DOHH2 (cell line): ENCODE results near the gene PIWIL4.

ENCODE experiments used
- H3F3A ChIP-seq: fragments of 200-600 bp; sonication (generic), shearing (Covaris generic); 2 replicates; pipeline ENCODE4 v1.6.0; 2016; ENCODE audit warnings: antibody characterized with exemption, mild to moderate bottlenecking; ENCODE audit not compliant: control insufficient read depth, insufficient read depth
- H3K27ac ChIP-seq: fragments of 200-600 bp; sonication (generic); 2 replicates; pipeline ENCODE4 v1.5.1; 2014; ENCODE audit warnings: low read depth, mild to moderate bottlenecking, low read length, moderate library complexity
- H3K27me3 ChIP-seq: fragments of 200-600 bp; sonication (generic); 2 replicates; pipeline ENCODE4 v1.6.1; 2014; ENCODE audit warnings: mild to moderate bottlenecking, low read length, mixed read lengths; ENCODE audit not compliant: control insufficient read depth
- H3K36me3 ChIP-seq: fragments of 200-600 bp; sonication (generic); 2 replicates; pipeline ENCODE4 v1.6.1; 2014; ENCODE audit warnings: mild to moderate bottlenecking, low read length, moderate library complexity, mixed read lengths; ENCODE audit not compliant: control insufficient read depth
- H3K4me1 ChIP-seq: fragments of 200-600 bp; sonication (generic); 2 replicates; pipeline ENCODE4 v1.6.1; 2014; ENCODE audit warnings: mild to moderate bottlenecking, low read length, mixed read lengths; ENCODE audit not compliant: control insufficient read depth
- H3K4me2 ChIP-seq: fragments of 200-600 bp; sonication (generic); 2 replicates; pipeline ENCODE4 v1.6.0; 2014; ENCODE audit warnings: mild to moderate bottlenecking, low read length, moderate library complexity
- H3K4me3 ChIP-seq: fragments of 200-600 bp; sonication (generic); 2 replicates; pipeline ENCODE4 v1.5.1; 2014; ENCODE audit warnings: mild to moderate bottlenecking, low read length, mixed read lengths
- H3K79me2 ChIP-seq: fragments of 200-600 bp; sonication (generic); 2 replicates; pipeline ENCODE4 v1.6.1; 2014; ENCODE audit warnings: mild to moderate bottlenecking, low read length, mixed read lengths; ENCODE audit not compliant: control insufficient read depth
- H3K9me2 ChIP-seq: fragments of 200-600 bp; sonication (generic); replicated peaks from 2 replicates; pipeline ENCODE4 v1.6.1; 2014; ENCODE audit warnings: mild to moderate bottlenecking, low read length, mixed read lengths; ENCODE audit not compliant: control insufficient read depth
- H3K9me3 ChIP-seq: fragments of 200-600 bp; sonication (generic); 2 replicates; pipeline ENCODE4 v1.6.1; 2014; ENCODE audit warnings: antibody characterized with exemption, low read length, mixed read lengths; ENCODE audit not compliant: control insufficient read depth, insufficient read depth
- H4K20me1 ChIP-seq: fragments of 200-600 bp; sonication (generic); 2 replicates; pipeline ENCODE4 v1.6.0; 2014; ENCODE audit warnings: low read depth, mild to moderate bottlenecking, antibody characterized with exemption, low read length, moderate library complexity; ENCODE audit not compliant: control insufficient read depth, insufficient read depth
- EZH2phosphoT487 ChIP-seq: fragments of 200-600 bp; sonication (generic); IDR thresholded peaks from 2 replicates; pipeline ENCODE4 v1.6.1; 2017; ENCODE audit warnings: borderline replicate concordance, mild to moderate bottlenecking, antibody characterized with exemption, low read length, moderate library complexity, mixed read lengths
- TF ChIP-seq, protein P1 (sequence below): fragments of 200-600 bp; sonication (generic); IDR thresholded peaks from one replicate; pipeline ENCODE4 v1.5.1; 2014; ENCODE audit warnings: antibody characterized with exemption, mild to moderate bottlenecking, low read depth, low read length; ENCODE audit not compliant: poor library complexity, severe bottlenecking

PIWIL4 gene

DNA sequence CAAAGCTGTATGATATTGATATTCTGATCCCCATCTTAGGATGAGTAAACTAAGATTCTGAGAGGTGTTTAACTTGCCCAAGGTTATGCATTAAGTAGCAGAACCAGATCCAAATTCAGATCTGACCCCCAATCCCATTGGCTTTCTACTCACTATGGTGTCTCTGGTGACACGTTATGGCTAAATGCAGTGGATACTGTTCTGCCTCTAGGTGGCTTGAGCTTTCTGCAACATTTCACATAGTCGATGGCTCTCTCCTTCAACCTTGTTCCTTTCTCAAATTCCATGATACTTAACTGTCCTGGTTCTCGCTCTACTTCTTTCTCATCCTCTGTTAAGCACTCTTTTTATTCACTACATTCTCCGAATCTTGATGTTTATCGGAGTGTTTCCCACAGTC lies 45.5 kb upstream of the PIWIL4 start:
- H3K9me2 ChIP-seq: no peaks in the 10 kb centered on the region
- H3K4me1 ChIP-seq: no peaks in the 10 kb centered on the region
- no peaks in the 10 kb centered on the region for H3K36me3 ChIP-seq
- no peaks in the 10 kb centered on the region for H3K9me3 ChIP-seq
- no peaks in the 10 kb centered on the region for H3F3A ChIP-seq
- H3K27me3 ChIP-seq: peaks cover 2% of the 10 kb centered on the region; the same call in 1 of the 2 replicates
- H3K4me3 ChIP-seq: no peak overlapping the region
- no peaks in the 10 kb centered on the region for H4K20me1 ChIP-seq
- H3K4me2 ChIP-seq: no peak overlapping the region
- H3K27ac ChIP-seq: no peak overlapping the region
- H3K79me2 ChIP-seq: no peaks in the 10 kb centered on the region
- no peak for TF ChIP-seq EZH2phosphoT487
- TF ChIP-seq, protein P1, sequence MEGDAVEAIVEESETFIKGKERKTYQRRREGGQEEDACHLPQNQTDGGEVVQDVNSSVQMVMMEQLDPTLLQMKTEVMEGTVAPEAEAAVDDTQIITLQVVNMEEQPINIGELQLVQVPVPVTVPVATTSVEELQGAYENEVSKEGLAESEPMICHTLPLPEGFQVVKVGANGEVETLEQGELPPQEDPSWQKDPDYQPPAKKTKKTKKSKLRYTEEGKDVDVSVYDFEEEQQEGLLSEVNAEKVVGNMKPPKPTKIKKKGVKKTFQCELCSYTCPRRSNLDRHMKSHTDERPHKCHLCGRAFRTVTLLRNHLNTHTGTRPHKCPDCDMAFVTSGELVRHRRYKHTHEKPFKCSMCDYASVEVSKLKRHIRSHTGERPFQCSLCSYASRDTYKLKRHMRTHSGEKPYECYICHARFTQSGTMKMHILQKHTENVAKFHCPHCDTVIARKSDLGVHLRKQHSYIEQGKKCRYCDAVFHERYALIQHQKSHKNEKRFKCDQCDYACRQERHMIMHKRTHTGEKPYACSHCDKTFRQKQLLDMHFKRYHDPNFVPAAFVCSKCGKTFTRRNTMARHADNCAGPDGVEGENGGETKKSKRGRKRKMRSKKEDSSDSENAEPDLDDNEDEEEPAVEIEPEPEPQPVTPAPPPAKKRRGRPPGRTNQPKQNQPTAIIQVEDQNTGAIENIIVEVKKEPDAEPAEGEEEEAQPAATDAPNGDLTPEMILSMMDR: peak; percentile 32

DNA sequence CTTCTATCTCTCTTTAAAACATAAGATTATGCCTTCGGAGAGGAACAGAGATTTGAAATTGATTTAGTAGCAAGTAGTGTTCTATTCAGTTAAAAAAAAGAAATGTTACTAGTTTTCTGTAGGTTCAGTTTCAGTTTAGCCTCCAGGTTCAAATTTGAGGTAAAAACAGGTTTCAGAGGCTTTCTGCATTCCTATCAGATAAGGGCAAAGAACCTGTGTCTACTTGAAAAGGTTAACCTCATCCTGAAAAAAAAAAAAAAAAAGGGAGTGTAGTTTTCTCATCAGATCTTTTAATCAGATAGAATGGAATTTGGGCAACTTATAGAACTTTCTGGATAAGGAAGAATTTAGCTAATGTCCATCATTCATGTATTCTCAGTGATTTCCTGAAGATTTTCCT lies 42.8 kb upstream of the PIWIL4 start:
- Histone ChIP-seq H3F3A (no peaks in the 10 kb centered on the region), H3K4me3 (no peak overlapping the region), H3K9me3 (no peaks in the 10 kb centered on the region), H3K9me2 (no peaks in the 10 kb centered on the region), H3K4me2 (no peak overlapping the region), H3K27ac (no peak overlapping the region), H3K4me1 (no peaks in the 10 kb centered on the region), H4K20me1 (no peaks in the 10 kb centered on the region), H3K79me2 (no peaks in the 10 kb centered on the region), H3K27me3 (peaks cover 2% of the 10 kb centered on the region; the same call in 1 of the 2 replicates), H3K36me3 (no peaks in the 10 kb centered on the region)
- no peak for TF ChIP-seq EZH2phosphoT487

DNA sequence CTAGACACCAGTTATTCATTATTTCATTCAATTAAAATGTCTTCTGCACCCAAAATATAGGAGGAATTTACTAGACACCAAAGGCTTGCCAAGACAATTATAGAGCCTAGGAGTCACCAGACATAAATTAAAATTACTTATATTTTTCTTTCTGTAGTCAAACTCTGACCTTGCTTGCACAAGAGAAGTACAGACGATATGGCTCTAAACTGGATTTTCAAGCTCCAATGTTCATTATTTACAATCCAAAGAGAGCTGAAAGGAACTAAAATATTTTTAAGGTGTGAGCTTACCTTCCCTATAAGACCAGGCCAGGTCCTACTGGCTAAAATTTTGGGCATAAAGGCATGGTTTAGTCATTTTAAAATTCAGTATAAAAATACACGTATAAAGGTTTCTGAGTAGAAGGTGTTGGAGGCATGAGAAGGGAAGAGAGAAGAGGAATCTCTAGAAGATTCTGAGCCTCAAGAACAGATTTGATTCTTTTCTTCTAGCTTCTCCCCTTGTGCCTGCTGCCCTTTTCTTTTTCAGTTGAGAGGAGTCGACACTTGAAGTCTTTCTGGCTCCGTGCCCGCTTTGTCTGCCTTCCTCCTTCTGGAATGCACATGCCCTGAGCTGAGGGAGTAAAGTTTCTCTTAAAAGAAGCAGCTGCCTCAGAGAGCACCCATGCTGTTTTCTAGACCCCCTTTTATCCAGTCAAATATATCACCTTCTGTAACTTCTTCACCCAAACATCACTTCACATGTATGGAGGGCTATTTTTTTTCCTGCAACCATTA lies 41.4 kb upstream of the PIWIL4 start:
- H3K4me3 ChIP-seq: no peak overlapping the region
- TF ChIP-seq EZH2phosphoT487: no peak
- TF ChIP-seq, protein P1: no peak
- no peaks in the 10 kb centered on the region for H3K36me3 ChIP-seq
- no peaks in the 10 kb centered on the region for H4K20me1 ChIP-seq
- H3K9me2 ChIP-seq: no peaks in the 10 kb centered on the region
- H3K9me3 ChIP-seq: no peaks in the 10 kb centered on the region
- peaks cover 2% of the 10 kb centered on the region; the same call in 1 of the 2 replicates for H3K27me3 ChIP-seq
- H3K4me2 ChIP-seq: no peak overlapping the region
- H3K4me1 ChIP-seq: no peaks in the 10 kb centered on the region
- H3K27ac ChIP-seq: no peak overlapping the region
- H3K79me2 ChIP-seq: no peaks in the 10 kb centered on the region
- no peaks in the 10 kb centered on the region for H3F3A ChIP-seq

DNA sequence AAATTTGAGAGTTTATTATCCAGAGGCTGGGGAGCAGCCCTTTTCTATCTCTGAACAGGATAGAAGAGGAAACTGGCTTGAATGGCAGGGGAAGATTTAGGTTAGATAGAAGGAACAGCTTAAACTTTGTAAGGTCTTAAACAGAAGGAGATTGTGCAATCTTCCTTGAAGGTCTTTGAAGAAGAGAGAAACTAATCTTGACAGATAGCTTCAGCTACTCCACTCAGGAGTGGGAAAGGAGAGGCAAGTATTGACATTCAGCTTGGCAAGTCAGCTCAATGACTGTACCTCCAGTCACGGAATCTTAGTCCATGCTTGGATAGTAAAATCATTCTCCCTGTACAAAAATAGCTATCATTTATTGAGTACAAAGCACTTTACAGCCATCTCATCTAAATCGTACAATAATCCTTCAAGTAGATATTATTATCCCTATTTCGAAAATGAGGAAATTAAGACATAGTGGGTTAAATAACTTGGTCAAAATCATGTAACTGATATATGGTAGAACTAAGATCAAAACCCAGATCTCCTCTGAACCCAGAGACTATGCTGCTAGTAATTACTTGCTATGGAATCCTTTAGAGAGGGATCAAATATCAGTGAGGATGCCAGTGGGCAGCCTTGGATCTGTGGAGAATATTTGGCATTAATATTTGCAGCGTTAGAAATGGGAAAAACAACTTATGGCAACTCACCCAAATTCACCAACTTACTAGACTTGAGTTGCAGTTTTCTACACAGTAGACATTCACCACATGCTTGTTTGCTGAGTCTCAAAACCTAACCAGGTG lies 40.3 kb upstream of the PIWIL4 start:
- Histone ChIP-seq H4K20me1 (no peaks in the 10 kb centered on the region), H3K36me3 (no peaks in the 10 kb centered on the region), H3F3A (no peaks in the 10 kb centered on the region), H3K27ac (no peak overlapping the region), H3K4me3 (no peak overlapping the region), H3K9me3 (no peaks in the 10 kb centered on the region), H3K9me2 (no peaks in the 10 kb centered on the region), H3K4me1 (no peaks in the 10 kb centered on the region), H3K79me2 (no peaks in the 10 kb centered on the region), H3K4me2 (no peak overlapping the region), H3K27me3 (peaks cover 2% of the 10 kb centered on the region; the same call in 1 of the 2 replicates)
- TF ChIP-seq, protein P1: no peak
- no peak for TF ChIP-seq EZH2phosphoT487
